ENCODE measurements around the gene ST8SIA2.
A peak's percentile ranks its signal among the peaks of the same experiment; 100 is the strongest.

ST8SIA2 gene

DNA sequence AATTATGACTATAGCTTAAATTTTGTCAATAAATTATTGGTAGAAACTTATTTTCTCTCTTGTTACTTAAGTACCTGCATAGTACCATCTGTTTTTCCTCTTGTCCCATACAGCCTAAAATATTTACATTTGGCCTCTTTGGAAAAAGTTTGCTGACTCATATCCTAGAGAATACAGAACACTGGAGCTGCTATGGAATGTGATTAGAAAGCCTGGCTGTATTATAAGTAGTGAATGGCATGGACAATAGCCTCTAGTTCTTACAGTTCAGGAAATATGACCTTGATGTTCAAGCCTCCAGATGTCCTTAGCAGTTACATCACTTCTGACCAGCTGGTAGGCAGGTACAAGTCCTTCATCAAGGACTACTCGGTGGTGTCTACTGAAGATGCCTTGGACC, 28.3 kb downstream of the ST8SIA2 start:
- no peak overlapping the region for H3K4ac ChIP-seq (ENCODE audit: low read depth, low read length)
- no peak overlapping the region for H2AFZ ChIP-seq (ENCODE audit: insufficient read depth, low read length, poor library complexity)
- H3K9me3 ChIP-seq (ENCODE audit: insufficient read depth, low read depth, low read length), result no peaks in the 10 kb centered on the region
- no peak overlapping the region for H2BK12ac ChIP-seq (ENCODE audit: low read length)
- DNase-seq, result no peak
- no peak overlapping the region for H3K4me2 ChIP-seq (ENCODE audit: low read length)
- no peak overlapping the region for H3K9ac ChIP-seq (ENCODE audit: low read length)
- H3K27ac ChIP-seq (ENCODE audit: low read depth, low read length), result no peak overlapping the region
- H3K79me2 ChIP-seq (ENCODE audit: control insufficient read depth, insufficient read depth, low read length, poor library complexity), result no peaks in the 10 kb centered on the region
- no peaks in the 10 kb centered on the region for H3K27me3 ChIP-seq (ENCODE audit: insufficient read depth, low read length)
- no CpG with 5 or more reads among the region's 1 CpG for WGBS (ENCODE audit: extremely low coverage, insufficient coverage, insufficient read length)
- H3K4me3 ChIP-seq (ENCODE audit: low read depth, low read length), result no peak overlapping the region
- no peak overlapping the region for H4K91ac ChIP-seq (ENCODE audit: low read depth, low read length)
- no peak overlapping the region for H3K23ac ChIP-seq (ENCODE audit: low read length)
- no peak overlapping the region for H2BK5ac ChIP-seq (ENCODE audit: low read depth, low read length, poor library complexity)
- no peaks in the 10 kb centered on the region for H3K36me3 ChIP-seq (ENCODE audit: control insufficient read depth in 1 of 2, insufficient read depth in 2 of 2, low read length in 2 of 2)
- H4K8ac ChIP-seq (ENCODE audit: low read depth, low read length), result no peak overlapping the region
- no peak overlapping the region for H3K18ac ChIP-seq (ENCODE audit: low read length)
- no peaks in the 10 kb centered on the region for H3K4me1 ChIP-seq (ENCODE audit: control insufficient read depth in 1 of 2, insufficient read depth in 2 of 2, low read length in 2 of 2)
- no peak overlapping the region for H2AK5ac ChIP-seq (ENCODE audit: low read length)
- no peaks in the 10 kb centered on the region for H3K79me1 ChIP-seq (ENCODE audit: low read length)
- H3K14ac ChIP-seq (ENCODE audit: low read length), result no peak overlapping the region
- no peak overlapping the region for H4K12ac ChIP-seq (ENCODE audit: low read depth, low read length)
- H2BK120ac ChIP-seq (ENCODE audit: insufficient read depth, low read length, poor library complexity), result no peak overlapping the region

DNA sequence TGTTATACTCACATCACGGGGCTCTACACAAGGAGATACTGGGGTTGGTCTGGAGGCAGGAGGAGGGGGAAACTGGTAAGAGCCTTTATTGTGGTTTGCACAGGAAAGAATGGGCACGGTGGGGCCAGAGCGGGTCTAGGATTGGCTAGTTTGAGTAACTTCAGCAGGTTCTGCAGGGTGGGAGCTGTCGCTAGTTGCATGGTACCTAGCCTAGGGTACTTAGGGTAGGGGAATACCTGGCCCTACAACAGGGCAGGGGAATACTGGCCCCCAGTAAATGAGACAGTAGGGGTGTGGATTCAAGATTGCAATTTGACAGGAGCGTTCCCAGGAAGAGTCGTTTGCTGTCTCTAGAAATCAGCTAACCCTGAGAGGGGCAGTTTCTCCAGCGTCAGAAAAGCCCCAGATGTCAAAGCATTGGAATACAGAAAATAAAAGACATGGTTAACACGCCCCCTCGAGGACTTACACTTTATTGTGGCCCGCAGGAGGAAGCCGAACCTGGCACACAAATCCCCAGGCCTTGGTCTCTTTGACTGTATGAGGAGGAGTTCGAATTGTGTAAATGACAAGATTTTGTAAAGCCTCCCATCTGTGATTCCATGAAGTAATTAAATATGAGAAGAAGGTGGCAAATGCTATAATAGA, 32.0 kb downstream of the ST8SIA2 start:
- Histone ChIP-seq H3K27ac (ENCODE audit: low read depth, low read length) (no peak overlapping the region), H3K23ac (ENCODE audit: low read length) (no peak overlapping the region), H2BK5ac (ENCODE audit: low read depth, low read length, poor library complexity) (no peak overlapping the region), H2AK5ac (ENCODE audit: low read length) (no peak overlapping the region), H3K14ac (ENCODE audit: low read length) (no peak overlapping the region), H2BK12ac (ENCODE audit: low read length) (no peak overlapping the region), H2AFZ (ENCODE audit: insufficient read depth, low read length, poor library complexity) (no peak overlapping the region), H3K9me3 (ENCODE audit: insufficient read depth, low read depth, low read length) (no peaks in the 10 kb centered on the region), H3K79me2 (ENCODE audit: control insufficient read depth, insufficient read depth, low read length, poor library complexity) (no peaks in the 10 kb centered on the region), H4K12ac (ENCODE audit: low read depth, low read length) (no peak overlapping the region), H3K36me3 (ENCODE audit: control insufficient read depth in 1 of 2, insufficient read depth in 2 of 2, low read length in 2 of 2) (no peaks in the 10 kb centered on the region), H3K4me3 (ENCODE audit: low read depth, low read length) (no peak overlapping the region), H3K4me1 (ENCODE audit: control insufficient read depth in 1 of 2, insufficient read depth in 2 of 2, low read length in 2 of 2) (no peaks in the 10 kb centered on the region), H4K91ac (ENCODE audit: low read depth, low read length) (no peak overlapping the region), H3K9ac (ENCODE audit: low read length) (no peak overlapping the region), H2BK120ac (ENCODE audit: insufficient read depth, low read length, poor library complexity) (no peak overlapping the region), H3K18ac (ENCODE audit: low read length) (no peak overlapping the region), H3K79me1 (ENCODE audit: low read length) (no peaks in the 10 kb centered on the region), H3K27me3 (ENCODE audit: insufficient read depth, low read length) (no peaks in the 10 kb centered on the region), H3K4ac (ENCODE audit: low read depth, low read length) (no peak overlapping the region), H4K8ac (ENCODE audit: low read depth, low read length) (no peak overlapping the region), H3K4me2 (ENCODE audit: low read length) (no peak overlapping the region)
- DNase-seq, result no peak
- no CpG with 5 or more reads among the region's 12 CpGs for WGBS (ENCODE audit: extremely low coverage, insufficient coverage, insufficient read length)

DNA sequence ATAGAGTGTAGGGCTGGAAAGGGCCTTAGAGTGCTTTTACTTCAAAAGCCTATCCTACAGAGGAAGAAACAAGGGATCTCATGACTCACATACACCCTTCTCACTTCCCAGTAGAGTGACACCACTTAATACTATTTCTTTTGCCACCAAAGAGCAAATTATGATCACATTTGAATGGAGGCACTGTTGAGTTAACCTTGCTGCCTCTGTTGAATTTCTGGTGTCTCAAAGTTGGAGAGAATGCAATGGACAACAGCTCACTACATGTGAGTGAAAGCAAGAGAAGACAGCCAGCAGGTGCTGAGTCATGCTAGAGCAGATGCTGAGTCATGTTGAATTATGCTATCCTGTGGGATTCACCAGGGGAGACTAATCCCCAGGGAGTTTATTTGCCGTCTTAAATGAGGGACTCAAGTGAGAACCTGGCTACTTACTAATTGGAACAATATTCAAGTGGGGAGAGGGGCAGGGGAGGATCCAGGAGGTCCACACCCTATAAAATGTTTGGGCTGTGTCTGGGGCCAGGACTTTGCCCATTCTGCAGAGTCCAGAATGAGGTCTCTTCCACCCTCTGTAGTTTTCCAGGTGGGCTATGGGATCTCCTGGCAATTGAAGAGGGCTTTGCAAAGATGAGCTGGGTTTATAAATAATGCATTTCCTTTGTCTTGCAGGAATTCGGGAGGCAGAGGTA, 35.8 kb downstream of the ST8SIA2 start:
- H2AK5ac ChIP-seq (ENCODE audit: low read length), result no peak overlapping the region
- H3K4ac ChIP-seq (ENCODE audit: low read depth, low read length), result no peak overlapping the region
- no peak overlapping the region for H3K23ac ChIP-seq (ENCODE audit: low read length)
- no peaks in the 10 kb centered on the region for H3K36me3 ChIP-seq (ENCODE audit: control insufficient read depth in 1 of 2, insufficient read depth in 2 of 2, low read length in 2 of 2)
- no peaks in the 10 kb centered on the region for H3K79me2 ChIP-seq (ENCODE audit: control insufficient read depth, insufficient read depth, low read length, poor library complexity)
- H2BK12ac ChIP-seq (ENCODE audit: low read length), result no peak overlapping the region
- no CpG with 5 or more reads among the region's 2 CpGs for WGBS (ENCODE audit: extremely low coverage, insufficient coverage, insufficient read length)
- H3K9me3 ChIP-seq (ENCODE audit: insufficient read depth, low read depth, low read length), result no peaks in the 10 kb centered on the region
- no peak overlapping the region for H4K8ac ChIP-seq (ENCODE audit: low read depth, low read length)
- H3K27ac ChIP-seq (ENCODE audit: low read depth, low read length), result no peak overlapping the region
- H4K91ac ChIP-seq (ENCODE audit: low read depth, low read length), result no peak overlapping the region
- H3K4me3 ChIP-seq (ENCODE audit: low read depth, low read length), result no peak overlapping the region
- no peak overlapping the region for H3K18ac ChIP-seq (ENCODE audit: low read length)
- H2BK5ac ChIP-seq (ENCODE audit: low read depth, low read length, poor library complexity), result no peak overlapping the region
- no peak overlapping the region for H2AFZ ChIP-seq (ENCODE audit: insufficient read depth, low read length, poor library complexity)
- H3K27me3 ChIP-seq (ENCODE audit: insufficient read depth, low read length), result no peaks in the 10 kb centered on the region
- H3K4me1 ChIP-seq (ENCODE audit: control insufficient read depth in 1 of 2, insufficient read depth in 2 of 2, low read length in 2 of 2), result no peaks in the 10 kb centered on the region
- no peak overlapping the region for H3K4me2 ChIP-seq (ENCODE audit: low read length)
- no peak overlapping the region for H2BK120ac ChIP-seq (ENCODE audit: insufficient read depth, low read length, poor library complexity)
- H3K9ac ChIP-seq (ENCODE audit: low read length), result no peak overlapping the region
- no peaks in the 10 kb centered on the region for H3K79me1 ChIP-seq (ENCODE audit: low read length)
- peak in 1 of 2 donors; percentile 1 for DNase-seq
- no peak overlapping the region for H4K12ac ChIP-seq (ENCODE audit: low read depth, low read length)
- no peak overlapping the region for H3K14ac ChIP-seq (ENCODE audit: low read length)

DNA sequence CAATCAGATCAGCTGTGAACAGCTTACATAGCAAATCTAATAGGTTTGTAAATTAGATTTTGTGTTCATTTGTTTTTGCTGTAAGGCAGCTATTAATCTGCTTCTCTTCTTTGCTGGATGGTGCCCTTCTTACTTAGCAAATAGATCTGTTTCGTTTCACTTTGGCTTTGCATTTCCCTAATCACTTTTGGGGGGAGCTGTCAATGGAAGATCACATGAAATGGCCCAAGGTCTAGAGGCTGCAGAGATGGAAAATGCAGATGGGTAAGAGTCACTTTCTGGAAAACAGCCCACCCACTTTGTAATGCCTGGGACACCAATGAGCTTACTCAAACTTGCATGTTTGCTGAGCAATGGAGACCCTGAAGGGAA, 36.4 kb downstream of the ST8SIA2 start:
- Histone ChIP-seq H2BK12ac (ENCODE audit: low read length) (no peak overlapping the region), H3K14ac (ENCODE audit: low read length) (no peak overlapping the region), H2BK5ac (ENCODE audit: low read depth, low read length, poor library complexity) (no peak overlapping the region), H3K4me2 (ENCODE audit: low read length) (no peak overlapping the region), H2AK5ac (ENCODE audit: low read length) (no peak overlapping the region), H3K9ac (ENCODE audit: low read length) (no peak overlapping the region), H3K4me3 (ENCODE audit: low read depth, low read length) (no peak overlapping the region), H3K79me2 (ENCODE audit: control insufficient read depth, insufficient read depth, low read length, poor library complexity) (no peaks in the 10 kb centered on the region), H3K18ac (ENCODE audit: low read length) (no peak overlapping the region), H3K9me3 (ENCODE audit: insufficient read depth, low read depth, low read length) (no peaks in the 10 kb centered on the region), H2AFZ (ENCODE audit: insufficient read depth, low read length, poor library complexity) (no peak overlapping the region), H4K8ac (ENCODE audit: low read depth, low read length) (no peak overlapping the region), H4K91ac (ENCODE audit: low read depth, low read length) (no peak overlapping the region), H3K36me3 (ENCODE audit: control insufficient read depth in 1 of 2, insufficient read depth in 2 of 2, low read length in 2 of 2) (no peaks in the 10 kb centered on the region), H4K12ac (ENCODE audit: low read depth, low read length) (no peak overlapping the region), H3K4ac (ENCODE audit: low read depth, low read length) (no peak overlapping the region), H2BK120ac (ENCODE audit: insufficient read depth, low read length, poor library complexity) (no peak overlapping the region), H3K4me1 (ENCODE audit: control insufficient read depth in 1 of 2, insufficient read depth in 2 of 2, low read length in 2 of 2) (no peaks in the 10 kb centered on the region), H3K27ac (ENCODE audit: low read depth, low read length) (no peak overlapping the region), H3K79me1 (ENCODE audit: low read length) (no peaks in the 10 kb centered on the region), H3K27me3 (ENCODE audit: insufficient read depth, low read length) (no peaks in the 10 kb centered on the region), H3K23ac (ENCODE audit: low read length) (no peak overlapping the region)
- WGBS (ENCODE audit: extremely low coverage, insufficient coverage, insufficient read length), result no CpG with 5 or more reads among the region's 1 CpG
- no peak for DNase-seq
